GM23338 (cell line): ENCODE data around the gene LMX1B. TPM values are rescaled to one million over a fixed set of nuclear protein-coding genes. Genes with fewer than 3 reads are reported as not detected.

ENCODE experiments used
- ATAC-seq: fragments of 200-7000 bp; cut with Tn5 transposase; 3 replicates; pipeline ENCODE4 v1.9.1; 2020
- DNase-seq: peaks from one replicate; pipeline ENCODE4 v3.0.0-alpha.2; 2015; ENCODE audit warnings: low spot score
- H2AFZ ChIP-seq: fragments of 200-600 bp; sonication (generic); 2 replicates; pipeline ENCODE4 v1.8.0; 2016; ENCODE audit warnings: antibody characterized with exemption, mild to moderate bottlenecking, moderate library complexity
- H3F3A ChIP-seq: fragments of 200-600 bp; sonication (generic); replicated peaks from 2 replicates; pipeline ENCODE4 v1.8.0; 2017; ENCODE audit warnings: antibody characterized with exemption, mixed run types, low read depth
- H3K27ac ChIP-seq: fragments of 200-600 bp; sonication (generic); 2 replicates; pipeline ENCODE4 v1.6.1; 2016; ENCODE audit warnings: low read depth
- H3K27me3 ChIP-seq: fragments of 200-600 bp; sonication (generic); 2 replicates; pipeline ENCODE4 v1.8.0; 2016; ENCODE audit warnings: mild to moderate bottlenecking, mixed run types, moderate library complexity; ENCODE audit not compliant: insufficient read depth
- H3K36me3 ChIP-seq: fragments of 200-600 bp; sonication (generic); 2 replicates; pipeline ENCODE4 v1.8.0; 2016; ENCODE audit warnings: mild to moderate bottlenecking; ENCODE audit not compliant: insufficient read depth
- H3K4me1 ChIP-seq: fragments of 200-600 bp; sonication (generic); 2 replicates; pipeline ENCODE4 v1.8.0; 2016; ENCODE audit warnings: mild to moderate bottlenecking, moderate library complexity; ENCODE audit not compliant: insufficient read depth
- H3K4me2 ChIP-seq: fragments of 200-600 bp; sonication (generic); 2 replicates; pipeline ENCODE4 v1.7.1; 2017; ENCODE audit warnings: mixed run types
- H3K4me3 ChIP-seq: fragments of 200-600 bp; sonication (generic); 2 replicates; pipeline ENCODE4 v1.6.1; 2016; ENCODE audit warnings: mixed run types
- H3K79me2 ChIP-seq: fragments of 200-600 bp; sonication (generic); replicated peaks from 2 replicates; pipeline ENCODE4 v1.8.0; 2017; ENCODE audit warnings: mild to moderate bottlenecking; ENCODE audit not compliant: insufficient read depth
- H3K9me2 ChIP-seq: fragments of 200-600 bp; sonication (generic); 2 replicates; pipeline ENCODE4 v1.8.0; 2017; ENCODE audit not compliant: insufficient read depth
- H4K20me1 ChIP-seq: fragments of 200-600 bp; sonication (generic); replicated peaks from 2 replicates; pipeline ENCODE4 v1.8.0; 2017; ENCODE audit warnings: mild to moderate bottlenecking; ENCODE audit not compliant: insufficient read depth
- H3K27ac Mint-ChIP-seq: 2 replicates; pipeline ENCODE4 v1.8.0; 2020; ENCODE audit warnings: inconsistent platforms, mild to moderate bottlenecking, moderate library complexity, mixed read lengths
- H3K27me3 Mint-ChIP-seq: 3 replicates; pipeline ENCODE4 v1.8.0; 2022; ENCODE audit warnings: low read depth, mild to moderate bottlenecking, moderate library complexity, mixed read lengths, inconsistent platforms; ENCODE audit not compliant: insufficient read depth, poor library complexity
- H3K36me3 Mint-ChIP-seq: 3 replicates; pipeline ENCODE4 v1.8.0; 2021; ENCODE audit warnings: low read depth, mild to moderate bottlenecking, inconsistent platforms, moderate library complexity, mixed read lengths
- H3K4me1 Mint-ChIP-seq: 3 replicates; pipeline ENCODE4 v1.8.0; 2020; ENCODE audit warnings: mild to moderate bottlenecking, inconsistent platforms, mixed read lengths
- H3K4me3 Mint-ChIP-seq: 3 replicates; pipeline ENCODE4 v1.8.0; 2021; ENCODE audit warnings: moderate library complexity, mild to moderate bottlenecking, inconsistent platforms, mixed read lengths
- H3K9me3 Mint-ChIP-seq: 3 replicates; pipeline ENCODE4 v1.8.0; 2020; ENCODE audit warnings: moderate library complexity, mild to moderate bottlenecking, inconsistent platforms, mixed read lengths
- CREB1 ChIP-seq: fragments of 250-450 bp; sonication (Bioruptor Pico); IDR thresholded peaks from 2 replicates; pipeline ENCODE4 v1.5.0; 2020; ENCODE audit warnings: low read depth, mild to moderate bottlenecking, moderate library complexity
- EZH2 ChIP-seq: fragments of 200-600 bp; sonication (generic); IDR thresholded peaks from one replicate; pipeline ENCODE4 v1.8.0; 2017; ENCODE audit warnings: antibody characterized with exemption, mild to moderate bottlenecking, low read depth; ENCODE audit not compliant: unreplicated experiment
- EZH2phosphoT487 ChIP-seq: fragments of 200-600 bp; sonication (generic); IDR thresholded peaks from one replicate; pipeline ENCODE4 v1.8.1; 2018; ENCODE audit warnings: antibody characterized with exemption; ENCODE audit not compliant: unreplicated experiment
- JUNB ChIP-seq: IDR thresholded peaks from one replicate; pipeline ENCODE4 v1.6.1; 2016; ENCODE audit warnings: antibody characterized with exemption; ENCODE audit not compliant: unreplicated experiment
- NANOG ChIP-seq: IDR thresholded peaks from 2 replicates; pipeline ENCODE4 v1.6.1; 2016; ENCODE audit warnings: antibody characterized with exemption, borderline replicate concordance
- POLR2AphosphoS5 ChIP-seq: IDR thresholded peaks from 2 replicates; pipeline ENCODE4 v1.6.1; 2016; ENCODE audit warnings: antibody characterized with exemption, low read depth
- REST ChIP-seq: IDR thresholded peaks from one replicate; pipeline ENCODE4 v1.6.1; 2018; ENCODE audit warnings: antibody characterized with exemption; ENCODE audit not compliant: unreplicated experiment
- STAT1 ChIP-seq: IDR thresholded peaks from one replicate; pipeline ENCODE4 v1.6.1; 2016; ENCODE audit warnings: antibody characterized with exemption; ENCODE audit not compliant: unreplicated experiment
- ZNF114 ChIP-seq: fragments of 250-450 bp; sonication (Bioruptor Pico); IDR thresholded peaks from 2 replicates; pipeline ENCODE4 v1.5.0; 2020; ENCODE audit warnings: mild to moderate bottlenecking, moderate library complexity
- ZNF331 ChIP-seq: fragments of 250-450 bp; sonication (Bioruptor Pico); IDR thresholded peaks from 2 replicates; pipeline ENCODE4 v1.5.0; 2020; ENCODE audit warnings: low read depth, mild to moderate bottlenecking, moderate library complexity
- ZNF462 ChIP-seq: fragments of 250-450 bp; sonication (Bioruptor Pico); IDR thresholded peaks from 2 replicates; pipeline ENCODE4 v1.5.0; 2020; ENCODE audit warnings: mild to moderate bottlenecking, moderate library complexity
- polyA plus RNA-seq: library from polyadenylated mRNA; unstranded; fragments of >200 nt; fragmentation: Nextera tagmentation; extraction: Ambion mirVana; gene quantifications from 2 replicates; pipeline ENCODE4 v1.2.1, GENCODE V29; 2016
- total RNA-seq: library from RNA; depleted of rRNA; stranded (reverse); fragments of >200 nt; shearing (Covaris generic); gene quantifications from 2 replicates; pipeline ENCODE4 v1.2.3, GENCODE V29; 2014
- TF ChIP-seq, protein P1 (sequence below), 2 experiments: fragments of 200-600 bp in 1 of 2; sonication (generic) in 1 of 2; conservative IDR thresholded peaks; 2 replicates each; pipeline versions ENCODE4 v1.5.1 to v1.6.1; 2016 to 2017; ENCODE audit warnings: antibody characterized with exemption in 2 of 2, low read depth in 2 of 2, mild to moderate bottlenecking in 2 of 2, moderate library complexity in 1 of 2
- TF ChIP-seq, protein P2 (sequence below): IDR thresholded peaks from 2 replicates; pipeline ENCODE4 v1.6.1; 2016; ENCODE audit warnings: antibody characterized with exemption

Gene LMX1B
- total and polyA plus RNA-seq, 2 experiments from 2014 or later = 0.08 to 0.21 TPM

- peak overlapping the region; percentile 43 for H3K4me2 ChIP-seq
- Mint-ChIP-seq H3K27me3 (peaks cover 40% of the 10 kb centered on the region), H3K36me3 (no peaks in the 10 kb centered on the region), H3K27ac (no peak overlapping the region), H3K4me1 (peaks cover 36% of the 10 kb centered on the region), H3K4me3 (no peak overlapping the region), H3K9me3 (no peaks in the 10 kb centered on the region)
- peaks cover 55% of the 10 kb centered on the region for H3K4me1 ChIP-seq
- DNase-seq = peak; percentile 28
- no peak overlapping the region for H3K27ac ChIP-seq
- no peaks in the 10 kb centered on the region for H4K20me1 ChIP-seq
- no peak overlapping the region for H3K4me3 ChIP-seq
- H3K36me3 ChIP-seq = no peaks in the 10 kb centered on the region
- peaks cover 47% of the 10 kb centered on the region for H3K27me3 ChIP-seq
- H3F3A ChIP-seq = no peaks in the 10 kb centered on the region; the same call in 1 of the 2 replicates
- H3K79me2 ChIP-seq = no peaks in the 10 kb centered on the region
- no peaks in the 10 kb centered on the region for H3K9me2 ChIP-seq
- TF ChIP-seq ZNF462 (CRISPR knock-in tag) = no peak
- TF ChIP-seq, protein P1, sequence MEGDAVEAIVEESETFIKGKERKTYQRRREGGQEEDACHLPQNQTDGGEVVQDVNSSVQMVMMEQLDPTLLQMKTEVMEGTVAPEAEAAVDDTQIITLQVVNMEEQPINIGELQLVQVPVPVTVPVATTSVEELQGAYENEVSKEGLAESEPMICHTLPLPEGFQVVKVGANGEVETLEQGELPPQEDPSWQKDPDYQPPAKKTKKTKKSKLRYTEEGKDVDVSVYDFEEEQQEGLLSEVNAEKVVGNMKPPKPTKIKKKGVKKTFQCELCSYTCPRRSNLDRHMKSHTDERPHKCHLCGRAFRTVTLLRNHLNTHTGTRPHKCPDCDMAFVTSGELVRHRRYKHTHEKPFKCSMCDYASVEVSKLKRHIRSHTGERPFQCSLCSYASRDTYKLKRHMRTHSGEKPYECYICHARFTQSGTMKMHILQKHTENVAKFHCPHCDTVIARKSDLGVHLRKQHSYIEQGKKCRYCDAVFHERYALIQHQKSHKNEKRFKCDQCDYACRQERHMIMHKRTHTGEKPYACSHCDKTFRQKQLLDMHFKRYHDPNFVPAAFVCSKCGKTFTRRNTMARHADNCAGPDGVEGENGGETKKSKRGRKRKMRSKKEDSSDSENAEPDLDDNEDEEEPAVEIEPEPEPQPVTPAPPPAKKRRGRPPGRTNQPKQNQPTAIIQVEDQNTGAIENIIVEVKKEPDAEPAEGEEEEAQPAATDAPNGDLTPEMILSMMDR (conservative IDR thresholded peaks at IDR 0.05; ENCODE audit: low read depth in 2 of 2) = no peak
- TF ChIP-seq NANOG = no peak
- TF ChIP-seq REST = no peak
- no peak for TF ChIP-seq EZH2phosphoT487
- no peak for TF ChIP-seq CREB1 (CRISPR knock-in tag)
- no peak for TF ChIP-seq STAT1
- TF ChIP-seq JUNB = no peak
- TF ChIP-seq ZNF114 (CRISPR knock-in tag) = no peak
- no peak for TF ChIP-seq EZH2
- no peak for TF ChIP-seq ZNF331 (CRISPR knock-in tag)
- TF ChIP-seq POLR2AphosphoS5 = no peak
- TF ChIP-seq, protein P2, sequence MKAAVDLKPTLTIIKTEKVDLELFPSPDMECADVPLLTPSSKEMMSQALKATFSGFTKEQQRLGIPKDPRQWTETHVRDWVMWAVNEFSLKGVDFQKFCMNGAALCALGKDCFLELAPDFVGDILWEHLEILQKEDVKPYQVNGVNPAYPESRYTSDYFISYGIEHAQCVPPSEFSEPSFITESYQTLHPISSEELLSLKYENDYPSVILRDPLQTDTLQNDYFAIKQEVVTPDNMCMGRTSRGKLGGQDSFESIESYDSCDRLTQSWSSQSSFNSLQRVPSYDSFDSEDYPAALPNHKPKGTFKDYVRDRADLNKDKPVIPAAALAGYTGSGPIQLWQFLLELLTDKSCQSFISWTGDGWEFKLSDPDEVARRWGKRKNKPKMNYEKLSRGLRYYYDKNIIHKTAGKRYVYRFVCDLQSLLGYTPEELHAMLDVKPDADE = no peak
- peak overlapping the region; percentile 74 for H2AFZ ChIP-seq
- ATAC-seq = peak; percentile 5
These were observed 57.7 kb downstream of the LMX1B start for GRCh38 chr9:126671381-126671831.
